K562 (cell line): Measurements from ENCODE around the gene SERINC3. TPM values are rescaled to one million over a fixed set of nuclear protein-coding genes. Genes with fewer than 3 reads are reported as not detected.

Experiments
- BRF2 ChIP-seq: IDR thresholded peaks from 3 replicates; pipeline ENCODE4 v1.6.1; 2011; ENCODE audit warnings: borderline replicate concordance, mild to moderate bottlenecking; ENCODE audit not compliant: insufficient read length, insufficient read depth
- CBFB ChIP-seq: sonication (generic); formaldehyde crosslinking; IDR thresholded peaks from 2 replicates; pipeline ENCODE4 v1.4.0; 2020; ENCODE audit warnings: mild to moderate bottlenecking, missing genetic modification reagents
- HNRNPH1 ChIP-seq: fragments of 200-400 bp; formaldehyde crosslinking; optimal IDR thresholded peaks from 2 replicates; pipeline ENCODE3; 2017; ENCODE audit warnings: low read depth, mild to moderate bottlenecking, low read length, moderate library complexity
- MGA ChIP-seq: fragments of 450-650 bp; IDR thresholded peaks from 2 replicates; pipeline ENCODE4 v1.6.1; 2016; ENCODE audit warnings: mild to moderate bottlenecking, moderate library complexity
- NFE2 ChIP-seq: IDR thresholded peaks from 2 replicates; pipeline ENCODE4 v1.6.1; 2014; ENCODE audit warnings: antibody characterized with exemption, low read depth
- NFIX ChIP-seq: fragments of 250-450 bp; sonication (Bioruptor Pico); IDR thresholded peaks from 2 replicates; pipeline ENCODE4 v1.4.0; 2020; ENCODE audit warnings: low read depth, mild to moderate bottlenecking, moderate library complexity
- NR2C2 ChIP-seq, 2 experiments: fragments of 200-800 bp in 1 of 2; sonication (Bioruptor generic) in 1 of 2; sonication (generic) in 1 of 2; formaldehyde crosslinking in 1 of 2; IDR thresholded peaks; 2 replicates each; pipeline versions ENCODE4 v1.6.1 to v1.8.0; 2016 to 2022; ENCODE audit warnings: mild to moderate bottlenecking in 1 of 2, missing compliant biosample characterization in 1 of 2, missing genetic modification characterization in 1 of 2, missing genetic modification reagents in 1 of 2
- SUPT5H ChIP-seq: fragments of 450-650 bp; IDR thresholded peaks from 2 replicates; pipeline ENCODE4 v1.6.1; 2016
- ZKSCAN1 ChIP-seq: fragments of 150-350 bp; IDR thresholded peaks from 2 replicates; pipeline ENCODE4 v1.6.1; 2016; ENCODE audit warnings: low read depth, low read length
- ZNF655 ChIP-seq: fragments of 250-450 bp; sonication (Bioruptor Pico); IDR thresholded peaks from 2 replicates; pipeline ENCODE4 v1.5.0; 2021
- ZNF77 ChIP-seq: fragments of 250-450 bp; sonication (Bioruptor Pico); IDR thresholded peaks from 2 replicates; pipeline ENCODE4 v1.5.0; 2020
- polyA plus RNA-seq, 8 experiments: library from polyadenylated mRNA; depleted of rRNA in 4 of 8; stranded (reverse) in 5 of 8; unstranded in 3 of 8; fragments of >200 nt; fragmentation: Nextera tagmentation in 2 of 8; fragmentation: Illumina TruSeq in 1 of 8; extraction: Ambion mirVana in 2 of 8; extraction: Trizol in 1 of 8; gene quantifications; 2 replicates each; pipeline versions ENCODE4 v1.2.1 to v1.2.3, GENCODE V29; 2011 to 2014; ENCODE audit warnings: inconsistent platforms in 1 of 8, missing spikeins in 1 of 8
- total RNA-seq, 7 experiments: library from RNA; depleted of rRNA in 6 of 7; stranded (reverse); fragments of >200 nt in 6 of 7; fragmentation: Illumina TruSeq in 2 of 7; extraction: Trizol in 2 of 7; gene quantifications; 2 replicates each; pipeline versions ENCODE4 v1.2.1 to v1.2.3, GENCODE V29; 2011 to 2021; ENCODE audit warnings: low replicate concordance in 1 of 7

SERINC3 gene
- total and polyA plus RNA-seq, 9 of the 15 experiments (the other 6 are each of a cell fraction or from before 2014, with no cell fraction given), result 24.7 to 107 (median 48.8) TPM

GRCh38 chr20:44475694-44476560 lies 45.9 kb downstream of the SERINC3 start, which contains the start of gene TTPAL (continued):
- peak; percentile 84 for TF ChIP-seq MGA
- peak; percentile 98 for TF ChIP-seq SUPT5H
- TF ChIP-seq NFIX, result no peak
- no peak for TF ChIP-seq BRF2
- TF ChIP-seq CBFB (CRISPR knock-in tag), result no peak
- TF ChIP-seq ZKSCAN1, result 0 out of 2 replicates have a peak, but pooled peaks have one; percentile 11
- TF ChIP-seq NR2C2 (CRISPR knock-in tag; IDR thresholded peaks at IDR 0.05), result no peak
- peak; percentile 30; the same call in 1 of the 2 replicates for TF ChIP-seq NR2C2 (tag; IDR thresholded peaks at IDR 0.05)
- no peak for TF ChIP-seq ZNF655 (CRISPR knock-in tag)
- TF ChIP-seq ZNF77 (CRISPR knock-in tag), result no peak
- TF ChIP-seq HNRNPH1, result no peak
- no peak for TF ChIP-seq NFE2
